ENCODE results near the gene REEP1.

DNA sequence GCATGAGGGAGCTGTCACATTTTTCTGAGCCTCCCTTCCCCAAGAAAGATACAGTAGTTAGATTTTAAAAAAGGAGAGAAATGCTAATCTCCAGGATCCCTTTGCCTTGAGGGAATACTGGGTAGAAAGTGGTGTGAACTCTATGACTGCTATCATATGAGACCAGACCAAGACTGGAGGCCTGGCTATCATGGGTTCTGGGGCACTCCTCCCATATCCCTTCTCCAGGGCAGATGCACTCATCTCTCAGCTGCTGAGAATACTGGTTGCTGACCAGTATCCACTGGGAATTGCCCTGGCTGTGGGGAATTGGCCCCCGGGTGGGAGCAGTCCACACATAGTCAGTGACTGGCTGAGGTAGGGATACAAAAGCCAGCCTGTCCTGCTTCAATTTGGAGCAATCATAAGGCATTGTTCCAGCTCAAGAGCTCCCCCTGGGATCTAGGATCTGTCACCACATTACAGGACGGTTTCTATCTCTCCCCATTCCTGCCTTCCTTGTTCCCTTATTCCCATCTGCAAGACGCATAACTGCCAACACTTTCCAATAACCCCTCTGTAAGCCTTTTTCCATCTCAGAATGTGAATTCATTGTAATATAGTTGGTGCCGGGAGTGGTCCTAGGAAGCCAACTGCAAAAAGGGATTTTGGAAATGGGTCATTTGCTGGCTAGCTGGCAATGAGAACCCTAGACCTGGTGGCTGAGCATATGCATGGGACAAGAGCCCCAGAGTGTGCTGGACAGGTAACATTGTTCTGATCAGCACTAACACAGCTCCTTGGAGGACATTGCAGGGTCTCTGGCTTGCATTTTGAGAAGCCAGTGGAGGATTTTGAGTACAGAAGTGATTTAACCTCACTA is 35.4 kb upstream of the REEP1 start:
- TF ChIP-seq CTCF (IDR thresholded peaks at IDR 0.05 in 8 of 11, conservative IDR thresholded peaks at IDR 0.05 in 3 of 11): peak in 7 of 11 experiments; percentile 37 to 47 (median 43)
- no peak for TF ChIP-seq POLR2A (IDR thresholded peaks at IDR 0.05)
